HG03520 (cell line): Measurements from ENCODE around the gene PRDM16.

ENCODE experiments used
- ATAC-seq: cut with Tn5 transposase; IDR thresholded peaks from one replicate; pipeline ENCODE4 v1.9.1; 2021; ENCODE audit warnings: mild to moderate bottlenecking, moderate library complexity; ENCODE audit not compliant: unreplicated experiment

PRDM16 gene

GRCh38 chr1:3475839-3476573, 407.0 kb downstream of the PRDM16 start:
- ATAC-seq = no peak

GRCh38 chr1:3476666-3477065, 407.7 kb downstream of the PRDM16 start:
- no peak for ATAC-seq

- no peak for ATAC-seq
These were observed 408.4 kb downstream of the PRDM16 start for GRCh38 chr1:3477241-3477995.

- ATAC-seq = no peak
These were observed 409.2 kb downstream of the PRDM16 start for GRCh38 chr1:3478187-3478586.

- no peak for ATAC-seq
These were observed 410.7 kb downstream of the PRDM16 start for GRCh38 chr1:3479511-3480368.

GRCh38 chr1:3480369-3480719, 411.3 kb downstream of the PRDM16 start:
- no peak for ATAC-seq

- ATAC-seq = no peak
These were observed 412.0 kb downstream of the PRDM16 start for GRCh38 chr1:3481046-3481445.

GRCh38 chr1:3481836-3482375, 412.9 kb downstream of the PRDM16 start:
- no peak for ATAC-seq

GRCh38 chr1:3482378-3482849, 413.4 kb downstream of the PRDM16 start:
- ATAC-seq = no peak

GRCh38 chr1:3483380-3483779, 414.4 kb downstream of the PRDM16 start:
- ATAC-seq = no peak

GRCh38 chr1:3483801-3484444, 414.9 kb downstream of the PRDM16 start:
- ATAC-seq = no peak

GRCh38 chr1:3485016-3485415, 416.0 kb downstream of the PRDM16 start:
- no peak for ATAC-seq
